Fibroblast of the aortic adventitia (primary cell): Measurements from ENCODE around the gene DNM2. TPM values are rescaled to one million over a fixed set of nuclear protein-coding genes. Genes with fewer than 3 reads are reported as not detected.

Source experiments
- DNase-seq: peaks from one replicate; pipeline ENCODE4 v3.0.0-alpha.2; 2010; ENCODE audit warnings: low read depth
- H3K4me3 ChIP-seq: 2 replicates; pipeline ENCODE4 v1.5.1; 2011; ENCODE audit warnings: low read depth, mild to moderate bottlenecking, control low read depth, low read length, moderate library complexity
- CTCF ChIP-seq: IDR thresholded peaks from 2 replicates; pipeline ENCODE4 v1.5.1; 2011; ENCODE audit warnings: mild to moderate bottlenecking, low read length, control low read depth, inconsistent platforms; ENCODE audit not compliant: insufficient read depth
- total RNA-seq: library from RNA; depleted of rRNA; stranded (reverse); fragments of >200 nt; gene quantifications from 2 replicates; pipeline ENCODE4 v1.2.3, GENCODE V29; 2012; ENCODE audit warnings: low replicate concordance

The DNM2 gene
- total RNA-seq, 1 donor: 83.2 TPM

DNA sequence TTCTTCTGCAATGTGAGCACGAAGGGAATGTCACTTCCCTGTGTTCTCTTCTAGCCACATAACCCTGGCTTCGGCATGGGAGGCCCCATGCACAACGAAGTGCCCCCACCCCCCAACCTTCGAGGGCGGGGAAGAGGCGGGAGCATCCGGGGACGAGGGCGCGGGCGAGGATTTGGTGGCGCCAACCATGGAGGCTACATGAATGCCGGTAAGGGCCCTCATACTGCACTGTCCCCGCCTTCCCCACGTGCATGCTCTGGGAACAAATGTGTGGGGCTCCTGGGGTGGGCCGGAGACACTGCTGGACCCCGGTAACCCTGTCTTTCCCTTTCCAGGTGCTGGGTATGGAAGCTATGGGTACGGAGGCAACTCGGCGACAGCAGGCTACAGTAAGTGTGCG lies 34.3 kb upstream of the DNM2 start:
- TF ChIP-seq CTCF: no peak
- no peak overlapping the region for H3K4me3 ChIP-seq
- DNase-seq: no peak

DNA sequence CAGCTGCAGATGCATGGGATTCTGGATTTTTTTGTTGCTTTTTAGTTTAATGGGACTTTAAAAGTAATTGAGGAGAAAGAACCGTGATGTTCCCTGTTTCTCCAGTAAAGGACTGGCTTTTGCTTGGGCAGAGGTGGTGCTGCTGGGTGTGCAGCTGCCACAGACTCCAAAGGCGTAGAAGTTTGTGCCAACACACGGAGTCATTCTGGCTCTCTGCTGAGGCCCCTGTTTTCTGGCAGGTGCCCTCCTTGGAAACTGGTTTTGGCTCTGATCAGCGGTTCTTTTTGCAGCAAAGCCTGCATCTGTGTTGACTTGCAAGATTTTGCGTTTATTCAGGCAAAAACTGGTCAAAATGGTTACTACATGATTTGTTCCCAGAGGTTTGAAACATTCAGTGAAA lies 32.7 kb upstream of the DNM2 start:
- no peak overlapping the region for H3K4me3 ChIP-seq
- no peak for TF ChIP-seq CTCF
- DNase-seq: no peak

- no peak for DNase-seq
- no peak for TF ChIP-seq CTCF
- H3K4me3 ChIP-seq: no peak overlapping the region
Observed at GRCh38 chr19:10686193-10686592, 31.7 kb upstream of the DNM2 start.

DNA sequence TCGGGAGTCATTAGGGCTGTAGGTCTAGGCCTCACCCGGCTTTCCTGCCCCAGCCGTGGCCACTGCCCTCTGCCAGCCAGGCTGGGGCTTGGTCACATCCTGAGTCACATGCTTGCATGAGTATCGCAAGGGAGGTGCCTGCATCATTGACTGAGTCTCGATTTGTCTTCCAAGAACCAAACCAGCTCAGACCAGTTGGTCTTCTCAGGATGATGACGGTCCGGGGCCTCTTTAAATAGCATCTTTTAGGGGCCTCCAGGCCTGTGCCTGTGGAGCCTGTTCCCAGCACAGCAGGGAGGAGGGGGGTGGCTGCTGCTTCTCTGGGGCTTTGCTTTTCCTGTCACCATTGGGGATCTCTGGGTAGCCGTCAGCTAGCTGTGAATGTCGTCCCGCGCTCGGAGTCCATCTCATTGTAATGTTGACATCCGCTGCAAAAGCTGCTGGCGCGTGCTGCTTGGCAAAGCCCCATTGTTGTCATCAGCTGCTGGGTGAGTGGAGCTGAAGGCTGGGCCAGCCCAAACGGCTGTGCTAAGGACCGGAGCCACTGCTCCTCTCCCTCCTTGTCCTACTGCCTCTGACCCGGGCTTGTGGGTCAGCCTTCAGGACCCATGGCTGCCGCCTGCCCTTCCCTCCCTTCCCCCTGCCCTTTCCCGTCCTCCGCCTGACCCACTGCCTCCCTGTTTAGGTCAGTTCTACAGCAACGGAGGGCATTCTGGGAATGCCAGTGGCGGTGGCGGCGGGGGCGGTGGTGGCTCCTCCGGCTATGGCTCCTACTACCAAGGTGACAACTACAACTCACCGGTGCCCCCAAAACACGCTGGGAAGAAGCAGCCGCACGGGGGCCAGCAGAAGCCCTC lies 31.0 kb upstream of the DNM2 start:
- TF ChIP-seq CTCF: no peak
- no peak overlapping the region for H3K4me3 ChIP-seq
- peak; percentile 85 for DNase-seq

DNA sequence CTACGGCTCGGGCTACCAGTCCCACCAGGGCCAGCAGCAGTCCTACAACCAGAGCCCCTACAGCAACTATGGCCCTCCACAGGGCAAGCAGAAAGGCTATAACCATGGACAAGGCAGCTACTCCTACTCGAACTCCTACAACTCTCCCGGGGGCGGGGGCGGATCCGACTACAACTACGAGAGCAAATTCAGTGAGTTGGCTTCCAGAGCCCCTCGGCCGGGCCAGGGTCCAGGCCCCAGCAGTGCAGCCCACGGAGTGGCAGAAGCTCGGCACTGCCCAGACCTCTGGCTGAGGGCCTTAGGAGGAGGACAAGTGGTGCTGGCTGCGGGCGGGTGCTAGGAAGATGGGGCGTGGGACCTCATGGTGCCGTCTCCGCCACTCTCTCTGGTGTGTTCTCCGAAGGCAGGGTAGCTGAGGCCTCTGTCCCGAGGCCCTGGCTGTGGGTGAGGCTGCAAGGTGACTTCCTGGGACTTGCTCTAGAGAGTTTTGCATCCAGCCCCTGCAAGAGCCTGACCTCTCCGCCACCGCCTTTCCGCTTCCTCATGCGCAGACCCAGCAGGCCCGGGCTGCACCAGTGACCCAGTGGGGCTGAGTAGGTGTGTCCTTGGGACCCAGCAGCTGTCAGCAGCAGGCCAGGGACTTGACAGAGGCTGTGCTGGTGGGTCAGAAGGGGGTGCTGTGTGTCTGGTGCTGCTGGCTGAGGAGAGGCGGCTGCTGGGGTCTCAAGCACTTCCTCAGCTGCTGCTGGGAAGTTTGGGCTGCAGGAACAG lies 30.2 kb upstream of the DNM2 start:
- no peak for DNase-seq
- no peak for TF ChIP-seq CTCF
- no peak overlapping the region for H3K4me3 ChIP-seq

GRCh38 chr19:10688545-10689280 lies 29.2 kb upstream of the DNM2 start:
- no peak for TF ChIP-seq CTCF
- no peak for DNase-seq

More at GRCh38 chr19:10688545-10689280, 29.2 kb upstream of the DNM2 start:
- H3K4me3 ChIP-seq: no peak overlapping the region
